Psoas muscle (tissue), 8 donors: Measurements from ENCODE around the gene COIL. TPM values are rescaled to one million over a fixed set of nuclear protein-coding genes. Genes with fewer than 3 reads are reported as not detected.

Source experiments
- ATAC-seq, 4 donors: fragments of 200-7000 bp; cut with Tn5 transposase; one replicate each; pipeline ENCODE4 v1.9.1; 2020; ENCODE audit warnings: moderate library complexity in 3 of 4, mild to moderate bottlenecking in 2 of 4
- DNase-seq, 2 donors: peaks; one replicate each; pipeline ENCODE4 v3.0.0-alpha.2; 2020
- H3K27ac ChIP-seq: fragments of 200-600 bp; one replicate; pipeline ENCODE4 v1.8.0; 2022
- H3K27me3 ChIP-seq, 3 donors: fragments of 200-600 bp in 1 of 3; one replicate each; pipeline versions ENCODE4 v1.6.1 to v1.8.0; 2013 to 2022; ENCODE audit warnings: low read length in 2 of 3, mild to moderate bottlenecking in 2 of 3, moderate library complexity in 1 of 3; ENCODE audit not compliant: insufficient read depth in 3 of 3
- H3K36me3 ChIP-seq, 2 donors: fragments of 200-600 bp in 1 of 2; one replicate each; pipeline versions ENCODE4 v1.6.1 to v1.8.0; 2013 to 2022; ENCODE audit warnings: low read depth in 1 of 2, mild to moderate bottlenecking in 1 of 2, moderate library complexity in 1 of 2; ENCODE audit not compliant: insufficient read depth in 1 of 2
- H3K4me1 ChIP-seq: fragments of 200-600 bp; one replicate; pipeline ENCODE4 v1.8.0; 2022
- H3K4me3 ChIP-seq: fragments of 200-600 bp; one replicate; pipeline ENCODE4 v1.8.0; 2022; ENCODE audit warnings: mild to moderate bottlenecking
- H3K9me3 ChIP-seq: fragments of 200-600 bp; one replicate; pipeline ENCODE4 v1.8.0; 2022
- CTCF ChIP-seq: fragments of 200-600 bp; IDR thresholded peaks from one replicate; pipeline ENCODE4 v1.8.0; 2022; ENCODE audit warnings: antibody characterized with exemption
- WGBS, 3 donors: extraction: QIAGEN DNeasy Blood & Tissue Kit; methylation state at CpG; one replicate each; pipeline versions ENCODE4 v1.1.6 to v1.1.7; 2013; 5-methylcytosine and 5-hydroxymethylcytosine counted together
- intact Hi-C, 2 donors: fragments of 100-400 bp; cut with DNase I; formaldehyde crosslinking; loops; one replicate each; pipeline versions ENCODE4 v1.11.0 to v1.14.2; 2022
- polyA plus RNA-seq, 3 donors: library from polyadenylated mRNA; stranded (reverse); fragments of 200-250 nt; gene quantifications; one replicate each; pipeline ENCODE4 v1.2.3, GENCODE V29; 2013
- total RNA-seq, 4 donors: library from RNA; stranded (reverse); fragmentation: NEBNext Ultra II Directional in 2 of 4; extraction: Animal tissue kit (Norgen Biotek cat#: 25700) in 2 of 4; gene quantifications; one replicate each; pipeline versions ENCODE4 v1.2.1 to v1.2.4, GENCODE V29; 2021 to 2023
- donor health status: healthy with polysubstance abuse.
- donor health status: DM: no; HTN: no; CAD: no; lungs with moderate emphysema.
- donor health status: Bipolar disorder and iron deficiency.
- donor health status: healthy.
- donor health status: DM: yes; HTN: yes; CAD: no.
- donor health status: DM: no; HTN: no; CAD: no.
- donor health status: DM: no; HTN: no; CAD: no.
- donor health status: DM: yes; HTN: yes; CAD: no.

Gene COIL
- total and polyA plus RNA-seq, 7 donors: 6.6 to 12.3 (median 9.2) TPM

GRCh38 chr17:57008958-57009357, 48.1 kb upstream of the COIL start:
- H3K27me3 ChIP-seq: no peaks in the 10 kb centered on the region
- no peak for TF ChIP-seq CTCF
- 87 to 89% (median 88%) methylated on average over 2 of the region's 2 CpGs for WGBS, 3 donors
- H3K27ac ChIP-seq: no peak overlapping the region
- DNase-seq: no peak
- no peak overlapping the region for H3K4me3 ChIP-seq
- peaks cover 3 to 20% of the 10 kb centered on the region in 2 donors for H3K36me3 ChIP-seq
- intact Hi-C loops: loop anchor here (5.0 kb wide), 2 partner anchors 33 to 43 kb away; no protein-coding TSS in a partner anchor
- H3K9me3 ChIP-seq: no peaks in the 10 kb centered on the region
- H3K4me1 ChIP-seq: no peaks in the 10 kb centered on the region
- no peak for ATAC-seq

DNA sequence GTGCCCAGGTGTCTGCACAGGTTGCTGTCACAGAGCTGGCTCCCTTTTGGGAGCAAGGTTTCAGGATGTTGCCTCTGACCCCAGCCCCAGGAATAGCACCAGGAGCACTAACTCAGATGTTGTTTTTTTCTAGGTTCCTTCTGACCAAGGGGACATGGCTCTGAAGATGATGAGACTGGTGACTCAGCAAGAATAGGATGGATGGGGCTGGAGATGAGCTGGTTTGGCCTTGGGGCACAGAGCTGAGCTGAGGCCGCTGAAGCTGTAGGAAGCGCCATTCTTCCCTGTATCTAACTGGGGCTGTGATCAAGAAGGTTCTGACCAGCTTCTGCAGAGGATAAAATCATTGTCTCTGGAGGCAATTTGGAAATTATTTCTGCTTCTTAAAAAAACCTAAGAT, 45.2 kb upstream of the COIL start:
- no peaks in the 10 kb centered on the region for H3K9me3 ChIP-seq
- no peak overlapping the region for H3K4me3 ChIP-seq
- WGBS, 3 donors: 90 to 98% (median 93%) methylated on average over 2 of the region's 2 CpGs
- ATAC-seq (no peak), DNase-seq (no peak)
- H3K27ac ChIP-seq: no peak overlapping the region
- H3K27me3 ChIP-seq: no peaks in the 10 kb centered on the region
- intact Hi-C loops: loop anchor here (5.0 kb wide), 2 partner anchors 36 to 46 kb away; no protein-coding TSS in a partner anchor
- no peaks in the 10 kb centered on the region for H3K4me1 ChIP-seq
- peaks cover 3 to 49% of the 10 kb centered on the region in 2 donors for H3K36me3 ChIP-seq
- no peak for TF ChIP-seq CTCF

GRCh38 chr17:57004944-57005579, 44.2 kb upstream of the COIL start:
- TF ChIP-seq CTCF: peak; percentile 36
- intact Hi-C loops: loop anchor here (5.0 kb wide), 2 partner anchors 37 to 47 kb away; no protein-coding TSS in a partner anchor
- H3K4me3 ChIP-seq: no peak overlapping the region
- H3K4me1 ChIP-seq: no peaks in the 10 kb centered on the region
- H3K27ac ChIP-seq: no peak overlapping the region
- H3K36me3 ChIP-seq: peaks cover 3 to 59% of the 10 kb centered on the region in 2 donors
- ATAC-seq (peak; percentile 39 to 73 (median 52)), DNase-seq (no peak)
- H3K9me3 ChIP-seq: no peaks in the 10 kb centered on the region
- 68 to 83% (median 70%) methylated on average over 8 of the region's 8 CpGs for WGBS, 3 donors
- no peaks in the 10 kb centered on the region for H3K27me3 ChIP-seq

GRCh38 chr17:57002904-57003303, 42.1 kb upstream of the COIL start:
- intact Hi-C loops: no loop called here
- DNase-seq (no peak), ATAC-seq (no peak)
- no peak for TF ChIP-seq CTCF
- Histone ChIP-seq H3K4me3 (no peak overlapping the region), H3K27me3 (no peaks in the 10 kb centered on the region), H3K27ac (no peak overlapping the region), H3K9me3 (no peaks in the 10 kb centered on the region), H3K4me1 (no peaks in the 10 kb centered on the region), H3K36me3 (peaks cover 3 to 72% of the 10 kb centered on the region in 2 donors)
- WGBS, 3 donors: 87 to 96% (median 91%) methylated on average over 5 of the region's 5 CpGs

GRCh38 chr17:57001541-57001940, 40.7 kb upstream of the COIL start:
- DNase-seq: no peak
- H3K36me3 ChIP-seq: peaks cover 3 to 78% of the 10 kb centered on the region in 2 donors
- 87 to 93% (median 90%) methylated on average over 7 of the region's 7 CpGs for WGBS, 3 donors
- no peaks in the 10 kb centered on the region for H3K27me3 ChIP-seq
- intact Hi-C loops: no loop called here
- peak in 2 of 4 donors; percentile 48 to 66 for ATAC-seq
- no peak overlapping the region for H3K27ac ChIP-seq
- H3K9me3 ChIP-seq: no peaks in the 10 kb centered on the region
- H3K4me3 ChIP-seq: no peak overlapping the region
- TF ChIP-seq CTCF: no peak
- no peaks in the 10 kb centered on the region for H3K4me1 ChIP-seq
